ENCODE results near the gene C19orf85. TPM values are rescaled to one million over a fixed set of nuclear protein-coding genes. Genes with fewer than 3 reads are reported as not detected.

The C19orf85 gene
- total and polyA plus RNA-seq, 2 experiments from 2014 or later: 1.7 to 3.4 TPM

DNA sequence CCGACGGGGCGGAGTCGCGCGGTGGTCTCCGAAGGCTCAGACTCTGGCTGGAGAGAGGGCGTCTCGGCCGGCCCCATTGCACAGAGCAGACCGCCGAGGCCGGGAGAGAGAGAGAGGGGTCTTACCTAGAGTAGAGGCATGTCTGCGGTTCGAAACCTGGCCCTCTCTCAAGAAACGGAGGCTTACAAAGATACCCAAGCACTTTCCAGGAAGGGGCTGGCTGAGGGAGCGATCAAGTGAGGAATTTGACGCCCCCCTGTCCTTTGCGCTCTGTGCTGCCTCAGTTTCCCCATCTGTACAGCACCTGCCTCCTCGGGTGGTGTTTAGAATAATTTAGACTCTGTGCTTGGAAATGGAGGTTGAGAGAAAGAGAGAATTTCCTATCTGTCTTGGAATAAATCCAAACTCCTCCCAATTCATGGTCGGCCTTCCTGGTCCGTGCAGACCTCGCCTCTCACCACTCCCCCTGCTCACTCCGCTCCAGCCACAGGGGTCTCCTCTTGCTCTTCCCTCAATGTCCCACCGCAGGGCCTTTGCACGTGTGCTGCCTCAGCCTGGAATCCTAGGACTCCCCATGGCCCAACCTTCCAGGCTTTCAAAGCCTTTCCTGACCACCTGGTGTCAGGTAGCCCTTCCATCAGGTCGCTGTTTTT lies 2.5 kb downstream of the C19orf85 start:
- Histone ChIP-seq H3K36me3 (ENCODE audit: insufficient read depth) (no peaks in the 10 kb centered on the region), H3K9me2 (ENCODE audit: insufficient read depth) (no peaks in the 10 kb centered on the region), H3K27me3 (ENCODE audit: insufficient read depth) (no peaks in the 10 kb centered on the region), H3K4me1 (ENCODE audit: insufficient read depth) (peaks cover 26% of the 10 kb centered on the region), H2AFZ (0 out of 2 replicates have a peak overlapping the region, but pooled peaks have one; percentile 40), H3K4me2 (peak overlapping the region; percentile 68; the same call in 1 of the 2 replicates), H3K27ac (ENCODE audit: low read depth) (no peak overlapping the region), H3K4me3 (peak overlapping the region; percentile 42), H4K20me1 (replicated peaks; ENCODE audit: insufficient read depth) (no peaks in the 10 kb centered on the region; the same call in none of the 2 replicates), H3F3A (replicated peaks; ENCODE audit: low read depth) (peaks cover 19% of the 10 kb centered on the region; the same call in 1 of the 2 replicates), H3K79me2 (replicated peaks; ENCODE audit: insufficient read depth) (peaks cover 21% of the 10 kb centered on the region)
- Mint-ChIP-seq H3K4me1 (peaks cover 34% of the 10 kb centered on the region), H3K4me3 (peak overlapping the region; percentile 91), H3K36me3 (ENCODE audit: low read depth) (peaks cover 2% of the 10 kb centered on the region; the same call in 1 of the 3 replicates), H3K9me3 (peaks cover 3% of the 10 kb centered on the region; the same call in 1 of the 3 replicates), H3K27me3 (ENCODE audit: insufficient read depth, low read depth, poor library complexity) (peaks cover 19% of the 10 kb centered on the region), H3K27ac (no peak overlapping the region)
- no peak for DNase-seq (ENCODE audit: low spot score)
- no peak; the same call in 2 of the 3 replicates for ATAC-seq
- TF ChIP-seq, protein P1, sequence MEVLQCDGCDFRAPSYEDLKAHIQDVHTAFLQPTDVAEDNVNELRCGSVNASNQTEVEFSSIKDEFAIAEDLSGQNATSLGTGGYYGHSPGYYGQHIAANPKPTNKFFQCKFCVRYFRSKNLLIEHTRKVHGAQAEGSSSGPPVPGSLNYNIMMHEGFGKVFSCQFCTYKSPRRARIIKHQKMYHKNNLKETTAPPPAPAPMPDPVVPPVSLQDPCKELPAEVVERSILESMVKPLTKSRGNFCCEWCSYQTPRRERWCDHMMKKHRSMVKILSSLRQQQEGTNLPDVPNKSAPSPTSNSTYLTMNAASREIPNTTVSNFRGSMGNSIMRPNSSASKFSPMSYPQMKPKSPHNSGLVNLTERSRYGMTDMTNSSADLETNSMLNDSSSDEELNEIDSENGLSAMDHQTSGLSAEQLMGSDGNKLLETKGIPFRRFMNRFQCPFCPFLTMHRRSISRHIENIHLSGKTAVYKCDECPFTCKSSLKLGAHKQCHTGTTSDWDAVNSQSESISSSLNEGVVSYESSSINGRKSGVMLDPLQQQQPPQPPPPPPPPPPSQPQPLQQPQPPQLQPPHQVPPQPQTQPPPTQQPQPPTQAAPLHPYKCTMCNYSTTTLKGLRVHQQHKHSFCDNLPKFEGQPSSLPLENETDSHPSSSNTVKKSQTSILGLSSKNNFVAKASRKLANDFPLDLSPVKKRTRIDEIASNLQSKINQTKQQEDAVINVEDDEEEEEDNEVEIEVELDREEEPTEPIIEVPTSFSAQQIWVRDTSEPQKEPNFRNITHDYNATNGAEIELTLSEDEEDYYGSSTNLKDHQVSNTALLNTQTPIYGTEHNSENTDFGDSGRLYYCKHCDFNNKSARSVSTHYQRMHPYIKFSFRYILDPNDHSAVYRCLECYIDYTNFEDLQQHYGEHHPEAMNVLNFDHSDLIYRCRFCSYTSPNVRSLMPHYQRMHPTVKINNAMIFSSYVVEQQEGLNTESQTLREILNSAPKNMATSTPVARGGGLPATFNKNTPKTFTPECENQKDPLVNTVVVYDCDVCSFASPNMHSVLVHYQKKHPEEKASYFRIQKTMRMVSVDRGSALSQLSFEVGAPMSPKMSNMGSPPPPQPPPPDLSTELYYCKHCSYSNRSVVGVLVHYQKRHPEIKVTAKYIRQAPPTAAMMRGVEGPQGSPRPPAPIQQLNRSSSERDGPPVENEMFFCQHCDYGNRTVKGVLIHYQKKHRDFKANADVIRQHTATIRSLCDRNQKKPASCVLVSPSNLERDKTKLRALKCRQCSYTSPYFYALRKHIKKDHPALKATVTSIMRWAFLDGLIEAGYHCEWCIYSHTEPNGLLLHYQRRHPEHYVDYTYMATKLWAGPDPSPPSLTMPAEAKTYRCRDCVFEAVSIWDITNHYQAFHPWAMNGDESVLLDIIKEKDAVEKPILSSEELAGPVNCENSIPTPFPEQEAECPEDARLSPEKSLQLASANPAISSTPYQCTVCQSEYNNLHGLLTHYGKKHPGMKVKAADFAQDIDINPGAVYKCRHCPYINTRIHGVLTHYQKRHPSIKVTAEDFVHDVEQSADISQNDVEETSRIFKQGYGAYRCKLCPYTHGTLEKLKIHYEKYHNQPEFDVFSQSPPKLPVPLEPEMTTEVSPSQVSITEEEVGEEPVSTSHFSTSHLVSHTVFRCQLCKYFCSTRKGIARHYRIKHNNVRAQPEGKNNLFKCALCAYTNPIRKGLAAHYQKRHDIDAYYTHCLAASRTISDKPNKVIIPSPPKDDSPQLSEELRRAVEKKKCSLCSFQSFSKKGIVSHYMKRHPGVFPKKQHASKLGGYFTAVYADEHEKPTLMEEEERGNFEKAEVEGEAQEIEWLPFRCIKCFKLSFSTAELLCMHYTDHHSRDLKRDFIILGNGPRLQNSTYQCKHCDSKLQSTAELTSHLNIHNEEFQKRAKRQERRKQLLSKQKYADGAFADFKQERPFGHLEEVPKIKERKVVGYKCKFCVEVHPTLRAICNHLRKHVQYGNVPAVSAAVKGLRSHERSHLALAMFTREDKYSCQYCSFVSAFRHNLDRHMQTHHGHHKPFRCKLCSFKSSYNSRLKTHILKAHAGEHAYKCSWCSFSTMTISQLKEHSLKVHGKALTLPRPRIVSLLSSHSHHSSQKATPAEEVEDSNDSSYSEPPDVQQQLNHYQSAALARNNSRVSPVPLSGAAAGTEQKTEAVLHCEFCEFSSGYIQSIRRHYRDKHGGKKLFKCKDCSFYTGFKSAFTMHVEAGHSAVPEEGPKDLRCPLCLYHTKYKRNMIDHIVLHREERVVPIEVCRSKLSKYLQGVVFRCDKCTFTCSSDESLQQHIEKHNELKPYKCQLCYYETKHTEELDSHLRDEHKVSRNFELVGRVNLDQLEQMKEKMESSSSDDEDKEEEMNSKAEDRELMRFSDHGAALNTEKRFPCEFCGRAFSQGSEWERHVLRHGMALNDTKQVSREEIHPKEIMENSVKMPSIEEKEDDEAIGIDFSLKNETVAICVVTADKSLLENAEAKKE (CRISPR knock-in tag; IDR thresholded peaks at IDR 0.05): no peak
- TF ChIP-seq EZH2phosphoT487 (IDR thresholded peaks at IDR 0.05; ENCODE audit: unreplicated experiment): no peak

DNA sequence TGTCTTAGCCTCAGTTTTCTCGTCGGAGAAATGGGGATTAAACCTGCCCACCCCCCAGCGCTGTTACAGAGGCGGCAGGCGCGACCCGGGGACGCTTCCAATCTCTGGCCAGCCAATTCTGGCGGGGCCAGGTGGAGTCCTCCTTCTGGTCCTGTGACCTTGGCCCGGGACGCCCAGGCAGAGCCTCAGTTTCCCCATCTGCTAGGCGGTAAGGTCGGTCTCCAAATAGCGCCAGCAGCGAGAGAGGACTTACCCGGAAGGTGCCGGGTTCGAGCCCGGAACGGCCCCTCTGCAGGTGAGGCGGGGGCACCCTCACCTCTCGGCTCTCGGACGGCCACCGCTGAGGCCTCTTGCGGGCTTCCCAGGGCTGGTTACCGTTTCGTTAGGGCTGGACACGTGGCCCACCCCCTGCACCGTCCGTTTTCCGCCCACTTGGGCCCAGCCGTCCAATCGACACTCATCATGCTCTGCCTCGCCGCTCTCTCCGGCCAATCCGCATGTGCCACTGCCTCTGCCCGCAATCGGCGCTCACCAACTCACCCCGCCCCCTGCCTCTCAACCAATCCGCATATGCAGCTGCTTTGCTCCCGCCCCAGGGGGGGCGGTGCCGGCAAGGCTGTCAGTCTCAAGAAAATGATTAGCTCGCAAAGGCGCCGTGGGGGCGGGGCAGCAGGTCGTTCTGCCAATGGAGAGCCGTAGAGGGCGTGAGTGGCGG lies 3.1 kb downstream of the C19orf85 start, which contains the start of gene ISOC2:
Gene ISOC2 (minus strand): TSS at position 384 of the 715 bp plus-strand sequence. CDS start 5,156 bp downstream, outside the sequence.
- no peaks in the 10 kb centered on the region for H3K36me3 ChIP-seq (ENCODE audit: insufficient read depth)
- H3K27me3 ChIP-seq (ENCODE audit: insufficient read depth): no peaks in the 10 kb centered on the region
- H3K79me2 ChIP-seq (replicated peaks; ENCODE audit: insufficient read depth): peaks cover 21% of the 10 kb centered on the region
- H3K4me3 Mint-ChIP-seq: peak within 1 kb of the TSS; percentile 91
- ATAC-seq: peak; percentile 92
- H3K9me3 Mint-ChIP-seq: peaks cover 3% of the 10 kb centered on the region; the same call in 1 of the 3 replicates
- H3K4me1 Mint-ChIP-seq: peaks cover 34% of the 10 kb centered on the region
- peak within 1 kb of the TSS; percentile 66 for H3K4me3 ChIP-seq
- H3K27me3 Mint-ChIP-seq (ENCODE audit: insufficient read depth, low read depth, poor library complexity): peaks cover 21% of the 10 kb centered on the region
- peaks cover 26% of the 10 kb centered on the region for H3K4me1 ChIP-seq (ENCODE audit: insufficient read depth)
- peak within 1 kb of the TSS; percentile 97 for H3K27ac Mint-ChIP-seq
- peak within 1 kb of the TSS; percentile 66; the same call in 1 of the 2 replicates for H2AFZ ChIP-seq
- peak; percentile 100 for DNase-seq (ENCODE audit: low spot score)
- H3K4me2 ChIP-seq: peak within 1 kb of the TSS; percentile 88
- no peaks in the 10 kb centered on the region; the same call in none of the 2 replicates for H4K20me1 ChIP-seq (replicated peaks; ENCODE audit: insufficient read depth)
- H3K36me3 Mint-ChIP-seq (ENCODE audit: low read depth): peaks cover 2% of the 10 kb centered on the region; the same call in 1 of the 3 replicates
- H3K27ac ChIP-seq (ENCODE audit: low read depth): peak within 1 kb of the TSS; percentile 89
- H3K9me2 ChIP-seq (ENCODE audit: insufficient read depth): no peaks in the 10 kb centered on the region
- peaks cover 19% of the 10 kb centered on the region; the same call in 1 of the 2 replicates for H3F3A ChIP-seq (replicated peaks; ENCODE audit: low read depth)
- TF ChIP-seq, protein P2, sequence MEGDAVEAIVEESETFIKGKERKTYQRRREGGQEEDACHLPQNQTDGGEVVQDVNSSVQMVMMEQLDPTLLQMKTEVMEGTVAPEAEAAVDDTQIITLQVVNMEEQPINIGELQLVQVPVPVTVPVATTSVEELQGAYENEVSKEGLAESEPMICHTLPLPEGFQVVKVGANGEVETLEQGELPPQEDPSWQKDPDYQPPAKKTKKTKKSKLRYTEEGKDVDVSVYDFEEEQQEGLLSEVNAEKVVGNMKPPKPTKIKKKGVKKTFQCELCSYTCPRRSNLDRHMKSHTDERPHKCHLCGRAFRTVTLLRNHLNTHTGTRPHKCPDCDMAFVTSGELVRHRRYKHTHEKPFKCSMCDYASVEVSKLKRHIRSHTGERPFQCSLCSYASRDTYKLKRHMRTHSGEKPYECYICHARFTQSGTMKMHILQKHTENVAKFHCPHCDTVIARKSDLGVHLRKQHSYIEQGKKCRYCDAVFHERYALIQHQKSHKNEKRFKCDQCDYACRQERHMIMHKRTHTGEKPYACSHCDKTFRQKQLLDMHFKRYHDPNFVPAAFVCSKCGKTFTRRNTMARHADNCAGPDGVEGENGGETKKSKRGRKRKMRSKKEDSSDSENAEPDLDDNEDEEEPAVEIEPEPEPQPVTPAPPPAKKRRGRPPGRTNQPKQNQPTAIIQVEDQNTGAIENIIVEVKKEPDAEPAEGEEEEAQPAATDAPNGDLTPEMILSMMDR (conservative IDR thresholded peaks at IDR 0.05; ENCODE audit: low read depth in 2 of 2): no peak
- 0 out of 2 replicates have a peak, but pooled peaks have one; percentile 66 for TF ChIP-seq ZNF114 (CRISPR knock-in tag; IDR thresholded peaks at IDR 0.05)
- TF ChIP-seq, protein P3, sequence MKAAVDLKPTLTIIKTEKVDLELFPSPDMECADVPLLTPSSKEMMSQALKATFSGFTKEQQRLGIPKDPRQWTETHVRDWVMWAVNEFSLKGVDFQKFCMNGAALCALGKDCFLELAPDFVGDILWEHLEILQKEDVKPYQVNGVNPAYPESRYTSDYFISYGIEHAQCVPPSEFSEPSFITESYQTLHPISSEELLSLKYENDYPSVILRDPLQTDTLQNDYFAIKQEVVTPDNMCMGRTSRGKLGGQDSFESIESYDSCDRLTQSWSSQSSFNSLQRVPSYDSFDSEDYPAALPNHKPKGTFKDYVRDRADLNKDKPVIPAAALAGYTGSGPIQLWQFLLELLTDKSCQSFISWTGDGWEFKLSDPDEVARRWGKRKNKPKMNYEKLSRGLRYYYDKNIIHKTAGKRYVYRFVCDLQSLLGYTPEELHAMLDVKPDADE (IDR thresholded peaks at IDR 0.05): no peak; the same call in 1 of the 2 replicates
- TF ChIP-seq JUNB (IDR thresholded peaks at IDR 0.05; ENCODE audit: unreplicated experiment): no peak
